ENCODE results near the gene CFLAR. TPM values are rescaled to one million over a fixed set of nuclear protein-coding genes. Genes with fewer than 3 reads are reported as not detected.
"Not testable (repeated sequence)": the region's sequence is repeated elsewhere in the genome, so short reads cannot be mapped to it uniquely, and the experiment has no call there.

Gene CFLAR
- total RNA-seq, 1 donor from 2014 or later: 457 TPM

GRCh38 chr2:201180010-201180409 is 64.0 kb downstream of the CFLAR start:
- H3K9me3 Mint-ChIP-seq: peaks cover 4% of the 10 kb centered on the region
- no peak overlapping the region for H3K27ac Mint-ChIP-seq
- no peak for DNase-seq (ENCODE audit: low spot score)
- H3K27me3 Mint-ChIP-seq (ENCODE audit: insufficient read depth): peaks cover 4% of the 10 kb centered on the region
- intact Hi-C loops (cut with micrococcal nuclease): loop anchor here (5.0 to 10.0 kb wide), 2 partner anchors 602 to 1085 kb away; partner anchors contain the start of genes ALS2 and NOP58
- H3K36me3 Mint-ChIP-seq (ENCODE audit: low read depth): no peaks in the 10 kb centered on the region
- peaks cover 48% of the 10 kb centered on the region for H3K4me1 Mint-ChIP-seq (ENCODE audit: low read depth)
- H3K4me3 Mint-ChIP-seq: no peak overlapping the region

- DNase-seq (ENCODE audit: low spot score): peak; percentile 48
- H3K27ac Mint-ChIP-seq: peak within 1 kb of the TSS; percentile 90
- H3K4me3 Mint-ChIP-seq: peak within 1 kb of the TSS; percentile 96
- peaks cover 65% of the 10 kb centered on the region for H3K4me1 Mint-ChIP-seq (ENCODE audit: low read depth)
- intact Hi-C loops (cut with micrococcal nuclease): loop anchor here (1.0 to 10.0 kb wide), 9 partner anchors 30 to 1082 kb away; partner anchors contain the start of genes ALS2, CFLAR, NOP58 and STRADB
- peaks cover 17% of the 10 kb centered on the region for H3K36me3 Mint-ChIP-seq (ENCODE audit: low read depth)
- H3K9me3 Mint-ChIP-seq: peaks cover 7% of the 10 kb centered on the region
- peaks cover 4% of the 10 kb centered on the region for H3K27me3 Mint-ChIP-seq (ENCODE audit: insufficient read depth)
Measured at GRCh38 chr2:201182650-201183364, 66.8 kb downstream of the CFLAR start, which contains the start of gene CASP10. TSS of gene CASP10 (plus strand) at chr2:201183141. CDS start at chr2:201185778, 2,637 bp downstream.

- peak overlapping the region; percentile 96 for H3K4me3 Mint-ChIP-seq
- peaks cover 4% of the 10 kb centered on the region for H3K27me3 Mint-ChIP-seq (ENCODE audit: insufficient read depth)
- peaks cover 22% of the 10 kb centered on the region for H3K36me3 Mint-ChIP-seq (ENCODE audit: low read depth)
- peaks cover 67% of the 10 kb centered on the region for H3K4me1 Mint-ChIP-seq (ENCODE audit: low read depth)
- DNase-seq (ENCODE audit: low spot score): no peak
- intact Hi-C loops (cut with micrococcal nuclease): loop anchor here (1.0 to 10.0 kb wide), 7 partner anchors 29 to 1081 kb away; partner anchors contain the start of genes ALS2, NOP58, STRADB and TRAK2
- peak overlapping the region; percentile 90 for H3K27ac Mint-ChIP-seq
- peaks cover 9% of the 10 kb centered on the region for H3K9me3 Mint-ChIP-seq
Measured at GRCh38 chr2:201183365-201183727, 67.4 kb downstream of the CFLAR start.

GRCh38 chr2:201183835-201184234 is 67.9 kb downstream of the CFLAR start:
- Mint-ChIP-seq H3K9me3 (peaks cover 12% of the 10 kb centered on the region), H3K27ac (peak overlapping the region; percentile 86), H3K4me3 (peak overlapping the region; percentile 96), H3K4me1 (ENCODE audit: low read depth) (peaks cover 70% of the 10 kb centered on the region), H3K36me3 (ENCODE audit: low read depth) (peaks cover 25% of the 10 kb centered on the region)
- intact Hi-C loops (cut with micrococcal nuclease): loop anchor here (1.0 to 10.0 kb wide), 8 partner anchors 10 to 1081 kb away; partner anchors contain the start of genes ALS2, NOP58, STRADB and TRAK2
- not testable (repeated sequence) for H3K27me3 Mint-ChIP-seq (ENCODE audit: insufficient read depth); DNase-seq (ENCODE audit: low spot score)

GRCh38 chr2:201184248-201184647 is 68.3 kb downstream of the CFLAR start:
- peaks cover 27% of the 10 kb centered on the region for H3K36me3 Mint-ChIP-seq (ENCODE audit: low read depth)
- peak overlapping the region; percentile 86 for H3K27ac Mint-ChIP-seq
- intact Hi-C loops (cut with micrococcal nuclease): loop anchor here (1.0 to 10.0 kb wide), 3 partner anchors 10 to 1081 kb away; partner anchors contain the start of genes ALS2 and NOP58
- H3K9me3 Mint-ChIP-seq; H3K27me3 Mint-ChIP-seq (ENCODE audit: insufficient read depth); DNase-seq (ENCODE audit: low spot score): not testable (repeated sequence)
- peaks cover 70% of the 10 kb centered on the region for H3K4me1 Mint-ChIP-seq (ENCODE audit: low read depth)
- peak overlapping the region; percentile 96 for H3K4me3 Mint-ChIP-seq

- peak overlapping the region; percentile 96 for H3K4me3 Mint-ChIP-seq
- H3K36me3 Mint-ChIP-seq (ENCODE audit: low read depth): peaks cover 36% of the 10 kb centered on the region
- H3K9me3 Mint-ChIP-seq: peaks cover 8% of the 10 kb centered on the region
- peak overlapping the region; percentile 86 for H3K27ac Mint-ChIP-seq
- peaks cover 4% of the 10 kb centered on the region for H3K27me3 Mint-ChIP-seq (ENCODE audit: insufficient read depth)
- peaks cover 72% of the 10 kb centered on the region for H3K4me1 Mint-ChIP-seq (ENCODE audit: low read depth)
- DNase-seq (ENCODE audit: low spot score): no peak
- intact Hi-C loops (cut with micrococcal nuclease): loop anchor here (10.0 kb wide), 1 partner anchor 1079 kb away; the partner anchor contains the start of gene NOP58
Measured at GRCh38 chr2:201185863-201186262, 69.9 kb downstream of the CFLAR start.

- no peak overlapping the region for H3K4me3 Mint-ChIP-seq
- H3K27ac Mint-ChIP-seq: no peak overlapping the region
- H3K9me3 Mint-ChIP-seq: peaks cover 8% of the 10 kb centered on the region
- DNase-seq (ENCODE audit: low spot score): no peak
- H3K4me1 Mint-ChIP-seq (ENCODE audit: low read depth): peaks cover 79% of the 10 kb centered on the region
- H3K27me3 Mint-ChIP-seq (ENCODE audit: insufficient read depth): no peaks in the 10 kb centered on the region
- intact Hi-C loops (cut with micrococcal nuclease): loop anchor here (10.0 kb wide), 1 partner anchor 1078 kb away; the partner anchor contains the start of gene NOP58
- peaks cover 37% of the 10 kb centered on the region for H3K36me3 Mint-ChIP-seq (ENCODE audit: low read depth)
Measured at GRCh38 chr2:201186982-201187381, 71.0 kb downstream of the CFLAR start.

GRCh38 chr2:201188449-201188848 is 72.5 kb downstream of the CFLAR start:
- Mint-ChIP-seq H3K4me3 (no peak overlapping the region), H3K9me3 (peaks cover 8% of the 10 kb centered on the region), H3K36me3 (ENCODE audit: low read depth) (peaks cover 44% of the 10 kb centered on the region), H3K4me1 (ENCODE audit: low read depth) (peaks cover 80% of the 10 kb centered on the region), H3K27me3 (ENCODE audit: insufficient read depth) (no peaks in the 10 kb centered on the region), H3K27ac (no peak overlapping the region)
- DNase-seq (ENCODE audit: low spot score): no peak
- intact Hi-C loops (cut with micrococcal nuclease): loop anchor here (10.0 kb wide), 1 partner anchor 1076 kb away; the partner anchor contains the start of gene NOP58

GRCh38 chr2:201191132-201191875 is 75.3 kb downstream of the CFLAR start:
- Mint-ChIP-seq H3K27me3 (ENCODE audit: insufficient read depth) (no peaks in the 10 kb centered on the region), H3K4me3 (peak overlapping the region; percentile 20), H3K36me3 (ENCODE audit: low read depth) (peaks cover 53% of the 10 kb centered on the region), H3K9me3 (peaks cover 8% of the 10 kb centered on the region), H3K4me1 (ENCODE audit: low read depth) (peaks cover 74% of the 10 kb centered on the region), H3K27ac (peak overlapping the region; percentile 73)
- no peak for DNase-seq (ENCODE audit: low spot score)
- intact Hi-C loops (cut with micrococcal nuclease): no loop called here

GRCh38 chr2:201194097-201194496 is 78.1 kb downstream of the CFLAR start:
- peaks cover 48% of the 10 kb centered on the region for H3K36me3 Mint-ChIP-seq (ENCODE audit: low read depth)
- H3K9me3 Mint-ChIP-seq: no peaks in the 10 kb centered on the region
- peak overlapping the region; percentile 57 for H3K27ac Mint-ChIP-seq
- peak overlapping the region; percentile 38 for H3K4me3 Mint-ChIP-seq
- intact Hi-C loops (cut with micrococcal nuclease): loop anchor here (1.0 kb wide), 3 partner anchors 10 to 38 kb away; no protein-coding TSS in a partner anchor
- no peak for DNase-seq (ENCODE audit: low spot score)
- peaks cover 65% of the 10 kb centered on the region for H3K4me1 Mint-ChIP-seq (ENCODE audit: low read depth)
- H3K27me3 Mint-ChIP-seq (ENCODE audit: insufficient read depth): no peaks in the 10 kb centered on the region

GRCh38 chr2:201195331-201195730 is 79.4 kb downstream of the CFLAR start:
- no peaks in the 10 kb centered on the region for H3K27me3 Mint-ChIP-seq (ENCODE audit: insufficient read depth)
- H3K4me3 Mint-ChIP-seq: no peak overlapping the region
- no peak overlapping the region for H3K27ac Mint-ChIP-seq
- intact Hi-C loops (cut with micrococcal nuclease): no loop called here
- H3K4me1 Mint-ChIP-seq (ENCODE audit: low read depth): peaks cover 60% of the 10 kb centered on the region
- no peaks in the 10 kb centered on the region for H3K9me3 Mint-ChIP-seq
- peaks cover 46% of the 10 kb centered on the region for H3K36me3 Mint-ChIP-seq (ENCODE audit: low read depth)
- DNase-seq (ENCODE audit: low spot score): no peak

GRCh38 chr2:201196003-201196402 is 80.0 kb downstream of the CFLAR start:
- H3K27ac Mint-ChIP-seq: no peak overlapping the region
- no peak for DNase-seq (ENCODE audit: low spot score)
- intact Hi-C loops (cut with micrococcal nuclease): no loop called here
- peaks cover 55% of the 10 kb centered on the region for H3K4me1 Mint-ChIP-seq (ENCODE audit: low read depth)
- no peaks in the 10 kb centered on the region for H3K9me3 Mint-ChIP-seq
- peaks cover 47% of the 10 kb centered on the region for H3K36me3 Mint-ChIP-seq (ENCODE audit: low read depth)
- H3K27me3 Mint-ChIP-seq (ENCODE audit: insufficient read depth): no peaks in the 10 kb centered on the region
- no peak overlapping the region for H3K4me3 Mint-ChIP-seq
